GM23338 (cell line): Measurements from ENCODE around the gene OTUD4. TPM values are rescaled to one million over a fixed set of nuclear protein-coding genes. Genes with fewer than 3 reads are reported as not detected.

ENCODE experiments used
- ATAC-seq: fragments of 200-7000 bp; cut with Tn5 transposase; 3 replicates; pipeline ENCODE4 v1.9.1; 2020
- DNase-seq: peaks from one replicate; pipeline ENCODE4 v3.0.0-alpha.2; 2015; ENCODE audit warnings: low spot score
- H2AFZ ChIP-seq: fragments of 200-600 bp; sonication (generic); 2 replicates; pipeline ENCODE4 v1.8.0; 2016; ENCODE audit warnings: antibody characterized with exemption, mild to moderate bottlenecking, moderate library complexity
- H3F3A ChIP-seq: fragments of 200-600 bp; sonication (generic); replicated peaks from 2 replicates; pipeline ENCODE4 v1.8.0; 2017; ENCODE audit warnings: antibody characterized with exemption, mixed run types, low read depth
- H3K27ac ChIP-seq: fragments of 200-600 bp; sonication (generic); 2 replicates; pipeline ENCODE4 v1.6.1; 2016; ENCODE audit warnings: low read depth
- H3K27me3 ChIP-seq: fragments of 200-600 bp; sonication (generic); 2 replicates; pipeline ENCODE4 v1.8.0; 2016; ENCODE audit warnings: mild to moderate bottlenecking, mixed run types, moderate library complexity; ENCODE audit not compliant: insufficient read depth
- H3K36me3 ChIP-seq: fragments of 200-600 bp; sonication (generic); 2 replicates; pipeline ENCODE4 v1.8.0; 2016; ENCODE audit warnings: mild to moderate bottlenecking; ENCODE audit not compliant: insufficient read depth
- H3K4me1 ChIP-seq: fragments of 200-600 bp; sonication (generic); 2 replicates; pipeline ENCODE4 v1.8.0; 2016; ENCODE audit warnings: mild to moderate bottlenecking, moderate library complexity; ENCODE audit not compliant: insufficient read depth
- H3K4me2 ChIP-seq: fragments of 200-600 bp; sonication (generic); 2 replicates; pipeline ENCODE4 v1.7.1; 2017; ENCODE audit warnings: mixed run types
- H3K4me3 ChIP-seq: fragments of 200-600 bp; sonication (generic); 2 replicates; pipeline ENCODE4 v1.6.1; 2016; ENCODE audit warnings: mixed run types
- H3K79me2 ChIP-seq: fragments of 200-600 bp; sonication (generic); replicated peaks from 2 replicates; pipeline ENCODE4 v1.8.0; 2017; ENCODE audit warnings: mild to moderate bottlenecking; ENCODE audit not compliant: insufficient read depth
- H3K9me2 ChIP-seq: fragments of 200-600 bp; sonication (generic); 2 replicates; pipeline ENCODE4 v1.8.0; 2017; ENCODE audit not compliant: insufficient read depth
- H4K20me1 ChIP-seq: fragments of 200-600 bp; sonication (generic); replicated peaks from 2 replicates; pipeline ENCODE4 v1.8.0; 2017; ENCODE audit warnings: mild to moderate bottlenecking; ENCODE audit not compliant: insufficient read depth
- H3K27ac Mint-ChIP-seq: 2 replicates; pipeline ENCODE4 v1.8.0; 2020; ENCODE audit warnings: inconsistent platforms, mild to moderate bottlenecking, moderate library complexity, mixed read lengths
- H3K27me3 Mint-ChIP-seq: 3 replicates; pipeline ENCODE4 v1.8.0; 2022; ENCODE audit warnings: low read depth, mild to moderate bottlenecking, moderate library complexity, mixed read lengths, inconsistent platforms; ENCODE audit not compliant: insufficient read depth, poor library complexity
- H3K36me3 Mint-ChIP-seq: 3 replicates; pipeline ENCODE4 v1.8.0; 2021; ENCODE audit warnings: low read depth, mild to moderate bottlenecking, inconsistent platforms, moderate library complexity, mixed read lengths
- H3K4me1 Mint-ChIP-seq: 3 replicates; pipeline ENCODE4 v1.8.0; 2020; ENCODE audit warnings: mild to moderate bottlenecking, inconsistent platforms, mixed read lengths
- H3K4me3 Mint-ChIP-seq: 3 replicates; pipeline ENCODE4 v1.8.0; 2021; ENCODE audit warnings: moderate library complexity, mild to moderate bottlenecking, inconsistent platforms, mixed read lengths
- H3K9me3 Mint-ChIP-seq: 3 replicates; pipeline ENCODE4 v1.8.0; 2020; ENCODE audit warnings: moderate library complexity, mild to moderate bottlenecking, inconsistent platforms, mixed read lengths
- CREB1 ChIP-seq: fragments of 250-450 bp; sonication (Bioruptor Pico); IDR thresholded peaks from 2 replicates; pipeline ENCODE4 v1.5.0; 2020; ENCODE audit warnings: low read depth, mild to moderate bottlenecking, moderate library complexity
- CTCF ChIP-seq, 2 experiments: fragments of 200-600 bp in 1 of 2; sonication (generic) in 1 of 2; conservative IDR thresholded peaks; 2 replicates each; pipeline versions ENCODE4 v1.5.1 to v1.6.1; 2016 to 2017; ENCODE audit warnings: antibody characterized with exemption in 2 of 2, low read depth in 2 of 2, mild to moderate bottlenecking in 2 of 2, moderate library complexity in 1 of 2
- ETS1 ChIP-seq: IDR thresholded peaks from 2 replicates; pipeline ENCODE4 v1.6.1; 2016; ENCODE audit warnings: antibody characterized with exemption
- EZH2phosphoT487 ChIP-seq: fragments of 200-600 bp; sonication (generic); IDR thresholded peaks from one replicate; pipeline ENCODE4 v1.8.1; 2018; ENCODE audit warnings: antibody characterized with exemption; ENCODE audit not compliant: unreplicated experiment
- JUNB ChIP-seq: IDR thresholded peaks from one replicate; pipeline ENCODE4 v1.6.1; 2016; ENCODE audit warnings: antibody characterized with exemption; ENCODE audit not compliant: unreplicated experiment
- NANOG ChIP-seq: IDR thresholded peaks from 2 replicates; pipeline ENCODE4 v1.6.1; 2016; ENCODE audit warnings: antibody characterized with exemption, borderline replicate concordance
- STAT1 ChIP-seq: IDR thresholded peaks from one replicate; pipeline ENCODE4 v1.6.1; 2016; ENCODE audit warnings: antibody characterized with exemption; ENCODE audit not compliant: unreplicated experiment
- ZNF114 ChIP-seq: fragments of 250-450 bp; sonication (Bioruptor Pico); IDR thresholded peaks from 2 replicates; pipeline ENCODE4 v1.5.0; 2020; ENCODE audit warnings: mild to moderate bottlenecking, moderate library complexity
- ZNF331 ChIP-seq: fragments of 250-450 bp; sonication (Bioruptor Pico); IDR thresholded peaks from 2 replicates; pipeline ENCODE4 v1.5.0; 2020; ENCODE audit warnings: low read depth, mild to moderate bottlenecking, moderate library complexity
- ZNF462 ChIP-seq: fragments of 250-450 bp; sonication (Bioruptor Pico); IDR thresholded peaks from 2 replicates; pipeline ENCODE4 v1.5.0; 2020; ENCODE audit warnings: mild to moderate bottlenecking, moderate library complexity
- polyA plus RNA-seq: library from polyadenylated mRNA; unstranded; fragments of >200 nt; fragmentation: Nextera tagmentation; extraction: Ambion mirVana; gene quantifications from 2 replicates; pipeline ENCODE4 v1.2.1, GENCODE V29; 2016
- total RNA-seq: library from RNA; depleted of rRNA; stranded (reverse); fragments of >200 nt; shearing (Covaris generic); gene quantifications from 2 replicates; pipeline ENCODE4 v1.2.3, GENCODE V29; 2014

OTUD4 gene
- total and polyA plus RNA-seq, 2 experiments from 2014 or later = 17.9 to 53.2 TPM

GRCh38 chr4:145177511-145177905, 2.9 kb downstream of the OTUD4 start:
- Histone ChIP-seq H3K4me2 (peak overlapping the region; percentile 92), H4K20me1 (peaks cover 19% of the 10 kb centered on the region), H3K79me2 (peaks cover 70% of the 10 kb centered on the region), H3K9me2 (no peaks in the 10 kb centered on the region), H2AFZ (no peak overlapping the region), H3K27me3 (no peaks in the 10 kb centered on the region), H3F3A (no peaks in the 10 kb centered on the region), H3K36me3 (no peaks in the 10 kb centered on the region; the same call in 1 of the 2 replicates), H3K4me1 (peaks cover 8% of the 10 kb centered on the region), H3K27ac (peak overlapping the region; percentile 11; the same call in 1 of the 2 replicates), H3K4me3 (peak overlapping the region; percentile 80)
- no peak for TF ChIP-seq ZNF114 (CRISPR knock-in tag)
- TF ChIP-seq STAT1 = no peak
- TF ChIP-seq CTCF (conservative IDR thresholded peaks at IDR 0.05; ENCODE audit: low read depth in 2 of 2) = no peak
- H3K4me3 Mint-ChIP-seq = peak overlapping the region; percentile 92; the same call in 2 of the 3 replicates
- no peaks in the 10 kb centered on the region for H3K9me3 Mint-ChIP-seq
- H3K27ac Mint-ChIP-seq = no peak overlapping the region
- H3K4me1 Mint-ChIP-seq = peaks cover 19% of the 10 kb centered on the region
- ATAC-seq = no peak
- peaks cover 6% of the 10 kb centered on the region for H3K27me3 Mint-ChIP-seq
- peaks cover 20% of the 10 kb centered on the region for H3K36me3 Mint-ChIP-seq
- DNase-seq = no peak

- Histone ChIP-seq H3K4me3 (peak overlapping the region; percentile 80), H2AFZ (no peak overlapping the region), H3K27me3 (no peaks in the 10 kb centered on the region), H3K4me1 (peaks cover 8% of the 10 kb centered on the region), H4K20me1 (peaks cover 23% of the 10 kb centered on the region), H3K79me2 (peaks cover 77% of the 10 kb centered on the region), H3K27ac (no peak overlapping the region), H3K36me3 (peaks cover 2% of the 10 kb centered on the region; the same call in 1 of the 2 replicates), H3K9me2 (no peaks in the 10 kb centered on the region), H3F3A (no peaks in the 10 kb centered on the region), H3K4me2 (peak overlapping the region; percentile 92)
- ATAC-seq = no peak
- Mint-ChIP-seq H3K9me3 (no peaks in the 10 kb centered on the region), H3K4me3 (peak overlapping the region; percentile 92; the same call in 2 of the 3 replicates), H3K27me3 (peaks cover 6% of the 10 kb centered on the region), H3K36me3 (peaks cover 24% of the 10 kb centered on the region), H3K27ac (no peak overlapping the region), H3K4me1 (peaks cover 19% of the 10 kb centered on the region)
- DNase-seq = no peak
- TF ChIP-seq ZNF331 (CRISPR knock-in tag) (no peak), EZH2phosphoT487 (no peak), JUNB (no peak), NANOG (no peak), ZNF462 (CRISPR knock-in tag) (no peak), ETS1 (no peak), CREB1 (no peak)
Measured at GRCh38 chr4:145176641-145177432, 3.6 kb downstream of the OTUD4 start.
